Ishikawa (cell line): ENCODE data around the gene SYT5.

Source experiments
- CEBPB ChIP-seq: IDR thresholded peaks from 2 replicates; pipeline ENCODE4 v1.6.1; 2012
- CREB1 ChIP-seq: IDR thresholded peaks from 2 replicates; pipeline ENCODE4 v1.6.1; 2012; ENCODE audit warnings: low read depth
- EGR1 ChIP-seq: IDR thresholded peaks from 2 replicates; pipeline ENCODE4 v1.6.1; 2012
- EP300 ChIP-seq: IDR thresholded peaks from 2 replicates; pipeline ENCODE4 v1.6.1; 2012; ENCODE audit warnings: borderline replicate concordance
- FOXM1 ChIP-seq: IDR thresholded peaks from 2 replicates; pipeline ENCODE4 v1.6.1; 2012; ENCODE audit warnings: low read depth, borderline replicate concordance
- MAX ChIP-seq: IDR thresholded peaks from 2 replicates; pipeline ENCODE4 v1.6.1; 2012
- NFIC ChIP-seq: IDR thresholded peaks from 2 replicates; pipeline ENCODE4 v1.6.1; 2012
- RAD21 ChIP-seq: IDR thresholded peaks from 2 replicates; pipeline ENCODE4 v1.6.1; 2012; ENCODE audit warnings: low read depth
- REST ChIP-seq: IDR thresholded peaks from 2 replicates; pipeline ENCODE4 v1.6.1; 2012; ENCODE audit warnings: low read depth, mild to moderate bottlenecking
- TAF1 ChIP-seq: IDR thresholded peaks from 2 replicates; pipeline ENCODE4 v1.6.1; 2012; ENCODE audit warnings: low read depth, mild to moderate bottlenecking
- TCF12 ChIP-seq: IDR thresholded peaks from 2 replicates; pipeline ENCODE4 v1.6.1; 2012; ENCODE audit warnings: low read depth
- TEAD4 ChIP-seq: IDR thresholded peaks from 2 replicates; pipeline ENCODE4 v1.6.1; 2012
- USF1 ChIP-seq: IDR thresholded peaks from 2 replicates; pipeline ENCODE4 v1.6.1; 2012
- YY1 ChIP-seq: IDR thresholded peaks from 2 replicates; pipeline ENCODE4 v1.6.1; 2012; ENCODE audit warnings: low read depth
- ZBTB7A ChIP-seq: IDR thresholded peaks from 2 replicates; pipeline ENCODE4 v1.6.1; 2012; ENCODE audit warnings: low read depth

SYT5 gene

DNA sequence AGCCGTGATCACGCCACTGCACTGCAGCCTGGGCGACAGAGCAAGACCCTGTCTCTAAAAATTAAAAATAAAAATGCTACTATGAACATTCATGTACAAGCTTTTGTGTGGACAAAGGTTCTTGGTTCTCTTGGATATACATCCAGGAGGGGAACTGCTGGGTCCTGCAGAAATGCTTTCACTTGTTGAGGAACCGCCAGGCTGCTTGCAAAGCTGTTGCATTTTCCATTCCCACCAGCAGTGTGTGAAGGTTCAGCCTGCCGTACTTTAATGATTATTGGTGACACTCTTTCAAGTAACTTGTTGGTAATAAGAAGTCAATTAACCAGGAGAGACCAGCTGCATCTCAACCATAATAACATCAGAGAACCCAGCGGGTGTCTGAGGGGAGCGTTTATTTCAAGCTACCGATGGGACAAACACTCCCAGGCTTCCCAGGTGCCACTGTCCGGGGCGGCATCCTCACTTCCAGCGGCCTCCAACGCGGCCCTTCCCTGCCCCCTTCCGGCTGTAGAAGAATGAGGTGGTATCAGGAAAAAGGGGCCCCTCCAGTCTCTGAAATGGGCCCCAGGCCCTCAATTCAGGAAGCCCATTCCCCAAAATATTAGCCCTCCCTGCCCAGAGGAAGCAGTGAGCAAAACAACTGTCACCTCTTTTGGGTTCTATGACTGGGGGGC is 47.5 kb downstream of the SYT5 start:
- no peak for TF ChIP-seq TEAD4
- TF ChIP-seq ZBTB7A: no peak
- no peak for TF ChIP-seq TCF12
- TF ChIP-seq RAD21: no peak; the same call in 1 of the 2 replicates
- no peak for TF ChIP-seq MAX
- no peak for TF ChIP-seq USF1
- TF ChIP-seq CEBPB: no peak
- TF ChIP-seq YY1: no peak
- no peak for TF ChIP-seq NFIC
- no peak for TF ChIP-seq EGR1
- no peak for TF ChIP-seq TAF1
- no peak for TF ChIP-seq EP300
- TF ChIP-seq FOXM1: no peak
- no peak for TF ChIP-seq CREB1
- no peak for TF ChIP-seq REST

DNA sequence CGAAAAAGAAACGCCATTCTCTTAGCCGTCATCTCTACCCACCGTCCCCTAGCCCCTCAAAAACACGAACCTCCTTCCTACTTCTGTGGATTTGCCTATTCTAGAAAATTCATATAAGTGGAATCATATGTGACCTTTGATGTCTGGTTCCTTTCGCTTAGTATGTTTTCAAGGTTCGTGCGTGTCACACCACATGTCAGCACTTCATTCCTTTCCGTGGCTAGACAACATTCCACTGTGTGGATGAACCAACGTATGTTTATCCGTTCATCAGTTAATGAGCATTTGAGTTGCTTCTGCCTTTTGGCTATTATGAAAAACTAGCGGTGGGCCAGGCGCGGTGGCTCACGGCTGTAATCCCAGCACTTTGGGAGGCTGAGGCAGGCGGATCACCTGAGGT is 48.7 kb downstream of the SYT5 start:
- TF ChIP-seq TAF1: no peak
- no peak for TF ChIP-seq YY1
- no peak for TF ChIP-seq REST
- no peak for TF ChIP-seq CREB1
- no peak for TF ChIP-seq USF1
- TF ChIP-seq TCF12: no peak
- TF ChIP-seq RAD21: no peak
- TF ChIP-seq EGR1: no peak
- TF ChIP-seq ZBTB7A: no peak
- no peak for TF ChIP-seq CEBPB
- no peak for TF ChIP-seq EP300
- no peak for TF ChIP-seq TEAD4
- TF ChIP-seq FOXM1: no peak
- TF ChIP-seq NFIC: no peak
- no peak for TF ChIP-seq MAX
